ENCODE data around the gene NOXRED1.

GRCh38 chr14:77409131-77409533 lies 14.2 kb downstream of the NOXRED1 start:
- TF ChIP-seq SP1 (CRISPR knock-in tag; conservative IDR thresholded peaks at IDR 0.05) (no peak), CTCF (IDR thresholded peaks at IDR 0.05) (no peak), USF2 (CRISPR knock-in tag; IDR thresholded peaks at IDR 0.05) (no peak), MAX (CRISPR knock-in tag; IDR thresholded peaks at IDR 0.05) (no peak), CREB1 (CRISPR knock-in tag; IDR thresholded peaks at IDR 0.05) (no peak), ATF1 (CRISPR knock-in tag; IDR thresholded peaks at IDR 0.05) (no peak), NR3C1 (CRISPR knock-in tag; conservative IDR thresholded peaks at IDR 0.05; ENCODE audit: low read depth) (no peak), PRDM15 (CRISPR knock-in tag; IDR thresholded peaks at IDR 0.05) (no peak), MLX (CRISPR knock-in tag; IDR thresholded peaks at IDR 0.05) (no peak), ETV6 (CRISPR knock-in tag; IDR thresholded peaks at IDR 0.05) (no peak), FOXP4 (CRISPR knock-in tag; IDR thresholded peaks at IDR 0.05) (no peak)
